GM18499 (cell line): ENCODE data around the gene B4GALT3.

ENCODE experiments used
- ATAC-seq: cut with Tn5 transposase; IDR thresholded peaks from one replicate; pipeline ENCODE4 v1.9.1; 2021; ENCODE audit warnings: moderate number of reproducible peaks; ENCODE audit not compliant: insufficient read depth, unreplicated experiment

B4GALT3 gene

GRCh38 chr1:161189036-161189435 is 11.7 kb upstream of the B4GALT3 start:
- no peak for ATAC-seq

- no peak for ATAC-seq
These were observed 11.1 kb upstream of the B4GALT3 start for GRCh38 chr1:161188381-161188780.

- no peak for ATAC-seq
These were observed 10.0 kb upstream of the B4GALT3 start for GRCh38 chr1:161187311-161187710.

- ATAC-seq = peak; percentile 23
These were observed 8.5 kb upstream of the B4GALT3 start for GRCh38 chr1:161185732-161186311.

GRCh38 chr1:161185282-161185682 is 8.0 kb upstream of the B4GALT3 start:
- ATAC-seq = peak; percentile 50

GRCh38 chr1:161182214-161182613 is 4.9 kb upstream of the B4GALT3 start:
- peak; percentile 41 for ATAC-seq

GRCh38 chr1:161180639-161181038 is 3.3 kb upstream of the B4GALT3 start:
- no peak for ATAC-seq

- no peak for ATAC-seq
These were observed 2.4 kb upstream of the B4GALT3 start for GRCh38 chr1:161179698-161180097.

- ATAC-seq = no peak
These were observed 583 bp upstream of the B4GALT3 start for GRCh38 chr1:161177936-161178244.

GRCh38 chr1:161176468-161177111 is 717 bp downstream of the B4GALT3 start:
- ATAC-seq = no peak

GRCh38 chr1:161175771-161176453 is 1.4 kb downstream of the B4GALT3 start:
- no peak for ATAC-seq

- no peak for ATAC-seq
These were observed 2.4 kb downstream of the B4GALT3 start for GRCh38 chr1:161174911-161175310.

GRCh38 chr1:161173711-161174110 is 3.6 kb downstream of the B4GALT3 start:
- no peak for ATAC-seq

- ATAC-seq = no peak
These were observed 4.4 kb downstream of the B4GALT3 start for GRCh38 chr1:161172776-161173376.

- ATAC-seq = no peak
These were observed 5.0 kb downstream of the B4GALT3 start for GRCh38 chr1:161172349-161172748.

- no peak for ATAC-seq
These were observed 5.6 kb downstream of the B4GALT3 start for GRCh38 chr1:161171696-161172095.

- ATAC-seq = no peak
These were observed 6.1 kb downstream of the B4GALT3 start for GRCh38 chr1:161171191-161171590.

- ATAC-seq = no peak
These were observed 8.4 kb downstream of the B4GALT3 start for GRCh38 chr1:161168906-161169305.

GRCh38 chr1:161166669-161167548 is 10.4 kb downstream of the B4GALT3 start:
- ATAC-seq = no peak
